ENCODE data around the gene NAA80.
A peak's percentile ranks its signal among the peaks of the same experiment; 100 is the strongest.
"Not testable (repeated sequence)": the region's sequence is repeated elsewhere in the genome, so short reads cannot be mapped to it uniquely, and the experiment has no call there.

Gene NAA80

GRCh38 chr3:50314342-50314741, 15.1 kb upstream of the NAA80 start:
- no peak for DNase-seq (ENCODE audit: low spot score)

GRCh38 chr3:50312041-50312440, 12.8 kb upstream of the NAA80 start:
- not testable (repeated sequence) for DNase-seq (ENCODE audit: low spot score)

- DNase-seq (ENCODE audit: low spot score) = no peak
These were observed 5.4 kb upstream of the NAA80 start for GRCh38 chr3:50304601-50305000.

GRCh38 chr3:50303013-50303815, 4.0 kb upstream of the NAA80 start, which contains the start of gene HYAL1:
HYAL1 (minus strand) TSS chr3:50303574; CDS start chr3:50302956, 618 bp downstream.
- no peak for DNase-seq (ENCODE audit: low spot score)

- no peak for DNase-seq (ENCODE audit: low spot score)
These were observed 3.1 kb upstream of the NAA80 start for GRCh38 chr3:50302095-50303012.

GRCh38 chr3:50300681-50301254, 1.6 kb upstream of the NAA80 start:
- no peak for DNase-seq (ENCODE audit: low spot score)

GRCh38 chr3:50299929-50300680, 900 bp upstream of the NAA80 start:
- peak; percentile 30 for DNase-seq (ENCODE audit: low spot score)

- DNase-seq (ENCODE audit: low spot score) = no peak
These were observed 378 bp upstream of the NAA80 start for GRCh38 chr3:50299638-50299928.

GRCh38 chr3:50297896-50298725, 1.1 kb downstream of the NAA80 start:
- no peak for DNase-seq (ENCODE audit: low spot score)

GRCh38 chr3:50297384-50297775, 1.8 kb downstream of the NAA80 start:
- no peak for DNase-seq (ENCODE audit: low spot score)

GRCh38 chr3:50296721-50297383, 2.4 kb downstream of the NAA80 start:
- no peak for DNase-seq (ENCODE audit: low spot score)

GRCh38 chr3:50295553-50296431, 3.4 kb downstream of the NAA80 start:
- no peak for DNase-seq (ENCODE audit: low spot score)

GRCh38 chr3:50294492-50295403, 4.5 kb downstream of the NAA80 start:
- no peak for DNase-seq (ENCODE audit: low spot score)

GRCh38 chr3:50294089-50294488, 5.1 kb downstream of the NAA80 start:
- no peak for DNase-seq (ENCODE audit: low spot score)

- DNase-seq (ENCODE audit: low spot score) = no peak
These were observed 6.0 kb downstream of the NAA80 start for GRCh38 chr3:50293079-50293801.

GRCh38 chr3:50292159-50293078, 6.8 kb downstream of the NAA80 start, which contains the start of gene IFRD2:
IFRD2 (minus strand) TSS chr3:50292429; CDS start chr3:50292274, 155 bp downstream.
- DNase-seq (ENCODE audit: low spot score) = peak; percentile 99
